NCI-H1105 treated with DMSO at 0.1 percent for 48 hours (cell line): ENCODE results near the gene NACA2.
"Not testable (repeated sequence)": the region's sequence is repeated elsewhere in the genome, so short reads cannot be mapped to it uniquely, and the experiment has no call there.

Experiments used
- DNase-seq: peaks from one replicate; lab custom pipeline; 2025; lab: John Stamatoyannopoulos, UW

The NACA2 gene

DNA sequence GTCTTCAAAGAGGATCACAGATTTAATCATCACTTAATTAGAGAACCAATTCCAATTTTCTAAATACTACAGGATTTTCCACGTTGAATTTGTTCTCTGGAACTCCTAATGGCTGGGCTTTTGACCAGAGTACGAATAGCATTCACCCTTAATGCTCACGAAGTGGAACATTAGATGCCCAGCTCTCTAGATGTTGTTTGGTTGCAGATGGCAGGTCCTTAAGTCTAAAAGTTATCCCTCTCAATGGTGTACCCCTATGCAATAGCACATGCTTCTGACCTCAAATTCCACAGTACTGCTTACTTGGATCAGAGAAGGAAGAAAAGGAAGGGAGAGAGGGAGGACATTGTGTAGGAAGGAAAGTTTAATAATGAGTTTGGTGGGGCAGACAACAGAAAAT lies 8.6 kb upstream of the NACA2 start:
- DNase-seq = no peak

GRCh38 chr17:61598014-61598413 lies 7.0 kb upstream of the NACA2 start:
- no peak for DNase-seq

DNA sequence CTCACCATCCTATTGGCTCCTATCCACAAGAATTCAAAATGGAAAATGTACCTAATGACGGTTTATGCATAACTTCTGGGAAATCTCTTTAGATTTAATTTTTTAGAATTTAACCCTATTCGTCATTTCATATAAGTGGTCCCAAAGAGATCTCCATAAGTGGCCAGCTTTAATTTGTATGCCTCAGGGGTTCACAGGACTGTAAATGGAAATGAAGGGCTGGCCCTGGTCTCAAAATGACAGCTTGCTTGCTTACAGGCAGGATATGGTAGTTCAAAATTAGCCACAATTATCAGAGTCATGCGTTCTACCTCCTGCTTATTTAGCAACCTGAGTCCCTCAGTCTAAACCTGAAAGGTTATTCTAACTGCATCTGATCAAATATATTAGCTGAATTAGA lies 6.6 kb upstream of the NACA2 start:
- no peak for DNase-seq

DNA sequence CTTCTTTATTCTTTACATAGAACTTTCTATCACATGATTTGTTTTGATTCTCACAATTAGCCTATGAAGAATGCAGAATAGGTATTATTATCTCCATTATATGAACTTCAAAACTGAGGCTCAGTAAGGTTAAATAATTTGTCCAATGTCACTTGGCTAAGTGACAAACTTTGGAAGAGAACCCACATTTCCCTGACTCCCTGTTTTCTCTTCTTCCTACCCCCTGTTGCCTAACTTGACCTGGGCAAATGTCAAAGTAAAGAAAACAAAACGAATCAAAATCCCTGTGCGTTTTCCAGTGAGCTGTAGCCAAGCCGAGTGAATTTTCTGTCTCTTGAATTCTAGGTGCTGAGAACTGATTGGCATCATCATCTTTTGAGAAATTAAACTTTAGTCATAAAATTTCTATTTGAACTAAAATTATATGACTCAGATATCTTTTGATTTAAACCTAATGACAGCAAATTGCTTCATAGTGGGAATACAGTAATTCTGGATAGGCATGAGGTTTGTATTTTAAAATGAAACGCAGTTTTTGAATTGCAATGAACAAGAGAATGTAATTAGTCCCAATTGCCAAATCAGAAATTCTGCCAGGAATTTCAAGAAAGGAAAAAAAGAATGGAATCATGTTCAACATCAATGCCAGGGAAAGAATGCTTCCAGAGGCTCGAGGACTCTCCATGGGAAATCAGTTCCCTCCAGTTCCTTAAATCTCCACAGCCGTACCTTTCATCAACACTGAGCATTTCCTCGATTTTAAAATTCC lies 4.6 kb upstream of the NACA2 start:
- DNase-seq = no peak

DNA sequence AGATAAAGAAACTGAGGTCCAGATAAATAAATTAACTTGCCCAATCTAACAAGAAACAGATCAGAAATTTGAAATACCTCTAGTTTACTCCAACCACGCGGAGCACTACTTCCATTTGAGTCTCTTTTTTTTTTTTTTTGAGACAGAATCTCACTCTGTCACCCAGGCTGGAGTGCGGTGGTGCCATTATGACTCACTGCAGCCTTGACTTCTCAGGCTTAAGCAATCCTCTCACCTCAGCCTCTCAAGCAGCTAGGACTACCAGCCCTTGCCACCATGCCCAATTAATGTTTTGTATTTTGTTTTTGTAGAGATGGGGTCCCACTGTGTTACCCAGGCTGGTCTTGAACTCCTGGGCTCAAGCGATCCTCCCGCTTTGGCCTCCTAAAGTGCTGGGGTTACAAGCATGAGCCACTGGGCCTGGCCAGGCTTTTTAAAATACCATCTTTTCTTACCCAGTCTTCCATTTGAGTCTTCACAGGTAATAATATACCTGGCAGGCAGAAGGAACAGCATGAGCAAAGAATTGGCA lies 3.3 kb upstream of the NACA2 start:
- DNase-seq = no peak

- no peak for DNase-seq
Observed at GRCh38 chr17:61593426-61593825, 2.4 kb upstream of the NACA2 start.

- no peak for DNase-seq
Observed at GRCh38 chr17:61591930-61592329, 911 bp upstream of the NACA2 start.

GRCh38 chr17:61589990-61590389 lies 1.0 kb downstream of the NACA2 start:
- DNase-seq = no peak

GRCh38 chr17:61587807-61588660 lies 3.0 kb downstream of the NACA2 start:
- DNase-seq = no peak

- DNase-seq = no peak
Observed at GRCh38 chr17:61587242-61587641, 3.8 kb downstream of the NACA2 start.

DNA sequence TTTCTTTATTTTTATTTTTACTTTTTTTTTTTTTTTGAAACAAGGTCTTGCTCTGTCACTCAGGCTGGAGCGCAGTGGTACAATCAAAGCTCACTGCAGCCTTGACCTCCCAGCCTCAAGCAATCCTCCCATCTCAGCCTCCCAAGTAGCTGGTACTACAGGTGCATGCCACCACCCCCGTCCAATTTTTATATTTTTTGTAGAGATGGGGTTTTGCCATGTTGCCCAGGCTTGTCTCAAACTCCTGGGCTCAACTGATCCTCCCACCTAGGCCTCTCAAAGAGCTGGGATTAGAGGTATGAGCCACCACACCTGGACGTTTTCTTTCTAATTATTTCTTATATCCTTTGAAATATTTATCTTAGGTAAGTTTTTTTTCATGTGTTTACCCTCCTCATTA lies 4.4 kb downstream of the NACA2 start:
- DNase-seq = not testable (repeated sequence)

DNA sequence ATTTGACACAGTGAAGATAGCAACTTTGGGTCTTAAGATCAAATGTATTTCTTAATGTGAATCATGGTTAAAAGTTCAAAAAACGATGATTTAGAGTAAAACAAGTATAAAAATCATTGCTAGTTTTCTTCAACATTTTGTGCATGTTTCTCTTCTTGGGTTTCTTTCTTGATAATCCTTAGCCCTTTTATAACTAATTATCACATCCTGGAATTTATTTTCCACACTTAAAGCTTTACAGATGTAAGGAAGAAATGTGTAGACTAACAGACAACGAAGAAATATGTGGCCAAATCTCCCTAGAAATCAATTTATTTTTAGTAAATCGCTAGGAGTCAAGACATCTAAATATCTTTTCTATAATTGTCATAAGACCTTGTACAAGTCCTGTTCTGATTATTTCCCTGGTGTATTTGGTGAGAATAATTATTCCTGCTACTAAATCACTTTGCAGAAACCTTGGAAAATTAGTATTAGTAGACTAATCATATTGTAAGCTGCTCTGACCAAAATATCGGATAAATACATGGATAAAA lies 4.9 kb downstream of the NACA2 start:
- no peak for DNase-seq

DNA sequence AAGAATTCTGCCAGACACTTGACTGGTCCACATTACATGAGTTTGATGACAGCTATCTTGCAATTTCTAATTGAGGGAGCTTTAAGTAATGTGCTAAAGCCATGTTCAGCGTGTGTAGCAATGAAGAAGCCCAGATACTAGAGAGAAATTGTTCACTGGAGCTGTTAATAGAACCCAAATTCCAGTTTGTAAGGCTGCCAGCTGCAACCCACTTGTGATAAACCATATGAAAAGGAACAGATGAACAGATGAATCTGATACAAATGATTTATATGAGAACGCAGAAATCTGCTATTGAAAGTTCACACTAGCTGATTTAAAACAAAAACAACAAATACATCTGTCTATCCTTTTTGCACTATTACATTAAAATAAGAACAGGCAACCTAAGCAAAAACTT lies 6.2 kb downstream of the NACA2 start:
- DNase-seq = no peak

- DNase-seq = no peak
Observed at GRCh38 chr17:61584266-61584665, 6.8 kb downstream of the NACA2 start.

- no peak for DNase-seq
Observed at GRCh38 chr17:61583660-61584264, 7.3 kb downstream of the NACA2 start.

DNA sequence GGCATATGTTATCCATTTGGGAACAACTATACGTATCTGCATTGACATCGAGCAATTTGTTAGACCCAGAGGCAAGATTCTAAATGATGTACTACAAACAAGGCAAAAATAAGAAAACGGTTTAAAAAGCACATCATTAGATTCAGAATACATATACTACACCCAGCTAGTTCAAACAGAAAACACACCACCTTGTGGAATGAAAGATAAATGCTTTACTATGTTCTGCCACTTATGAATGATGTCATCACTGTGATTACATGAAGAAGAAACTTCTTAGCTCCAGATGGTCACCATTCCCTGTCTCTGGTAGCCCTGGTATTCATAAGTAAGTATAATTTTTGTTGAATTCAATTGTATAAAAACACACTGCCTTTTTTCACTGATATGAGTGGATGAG lies 7.8 kb downstream of the NACA2 start:
- peak; percentile 12 for DNase-seq

- DNase-seq = no peak
Observed at GRCh38 chr17:61582593-61582992, 8.4 kb downstream of the NACA2 start.

DNA sequence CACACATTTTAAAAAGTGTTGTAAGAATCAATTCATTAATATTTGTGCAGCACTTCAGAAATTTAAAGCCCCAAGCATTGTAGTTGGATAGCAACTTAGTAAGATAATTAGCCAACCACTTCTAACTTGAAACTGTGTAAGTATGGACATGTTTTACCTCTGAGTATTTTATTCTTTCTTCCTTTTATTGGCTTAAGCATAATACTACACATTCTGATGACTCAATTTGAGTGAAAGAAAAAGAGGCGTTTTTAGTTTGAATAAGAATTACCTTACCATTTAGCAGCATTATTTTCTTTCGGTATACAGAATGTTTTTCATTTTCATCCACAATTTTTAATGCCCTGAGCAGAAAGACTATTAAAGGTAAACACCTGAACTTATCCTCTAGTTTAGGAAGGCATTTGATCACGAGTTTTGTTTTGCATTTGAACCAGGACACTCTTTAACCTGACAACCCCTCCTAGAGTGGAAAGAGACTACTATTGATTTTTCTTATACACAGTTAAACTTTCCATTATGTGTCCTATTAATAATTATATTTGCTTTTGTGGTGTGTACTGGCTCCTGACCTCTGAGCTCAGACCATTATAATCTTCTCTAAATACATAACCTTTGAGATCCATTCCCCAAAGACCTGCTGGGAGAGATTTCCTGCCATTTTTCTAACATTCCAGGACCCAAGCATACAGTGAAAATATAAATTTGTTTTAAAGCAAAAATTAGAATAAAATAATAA lies 9.2 kb downstream of the NACA2 start:
- DNase-seq = no peak

DNA sequence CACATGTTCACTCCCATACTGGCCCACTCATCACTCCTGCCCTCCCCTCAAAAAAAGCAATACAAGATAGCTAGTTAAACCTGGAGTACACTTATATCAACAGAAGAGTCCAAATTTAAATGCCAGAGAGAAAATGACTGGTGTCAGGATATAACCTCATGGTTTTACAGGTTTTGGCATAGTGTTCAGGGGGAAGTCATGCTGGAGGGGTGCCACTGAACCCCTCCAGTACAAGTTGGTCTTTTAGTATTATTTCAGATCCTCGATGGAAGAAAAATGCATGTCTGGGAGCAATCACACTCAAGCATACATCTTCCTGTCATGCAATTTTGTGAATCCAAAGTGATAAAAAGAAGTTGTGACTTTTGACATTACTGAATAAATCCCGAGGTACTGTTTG lies 10.5 kb downstream of the NACA2 start:
- DNase-seq = no peak

DNA sequence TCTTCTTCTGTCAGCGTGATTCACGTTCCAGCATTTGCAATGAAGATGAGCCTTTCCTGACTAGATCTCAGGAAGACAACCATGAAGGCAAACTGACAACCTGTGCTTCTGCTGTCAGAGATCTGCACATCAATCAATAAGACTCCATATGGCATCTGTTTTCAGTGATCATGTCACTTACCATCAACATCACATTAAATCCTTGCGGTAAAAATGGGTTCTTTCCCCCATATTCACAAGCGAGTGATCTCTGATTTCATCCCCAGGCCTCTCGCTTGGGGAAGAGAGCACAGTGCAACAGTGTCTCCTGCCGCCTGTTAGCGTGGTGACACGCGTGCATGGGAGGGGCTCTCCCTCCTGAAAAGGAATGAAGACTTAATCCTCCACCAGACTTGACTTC lies 11.1 kb downstream of the NACA2 start:
- DNase-seq = no peak

DNA sequence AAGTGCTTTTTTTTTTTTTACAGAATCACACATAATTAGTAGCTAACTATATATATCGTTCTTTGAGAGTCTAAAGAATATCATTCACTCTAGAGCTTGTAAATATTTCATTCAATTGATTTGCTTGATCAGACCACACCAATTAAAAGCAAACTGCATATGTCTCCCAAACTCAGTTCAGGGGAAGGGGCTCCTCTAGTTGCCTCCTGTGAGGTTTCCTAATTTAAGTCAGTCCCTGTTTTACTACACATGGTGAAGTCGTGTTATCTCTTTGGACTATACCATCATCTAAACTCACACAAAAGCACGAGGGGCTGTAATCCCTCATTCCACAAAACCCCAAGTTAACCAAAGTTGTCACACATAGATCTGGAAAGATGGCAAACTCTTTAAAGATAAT lies 11.7 kb downstream of the NACA2 start:
- DNase-seq = no peak

- no peak for DNase-seq
Observed at GRCh38 chr17:61578645-61579044, 12.4 kb downstream of the NACA2 start.
